Activated T-cell treated with anti-CD3 and anti-CD28 coated beads for 24 hours (primary cell): ENCODE data around the gene SCUBE3.

ENCODE experiments used
- DNase-seq: peaks from one replicate; pipeline ENCODE4 v3.0.0-alpha.2; 2020; ENCODE audit warnings: low read depth

Gene SCUBE3

DNA sequence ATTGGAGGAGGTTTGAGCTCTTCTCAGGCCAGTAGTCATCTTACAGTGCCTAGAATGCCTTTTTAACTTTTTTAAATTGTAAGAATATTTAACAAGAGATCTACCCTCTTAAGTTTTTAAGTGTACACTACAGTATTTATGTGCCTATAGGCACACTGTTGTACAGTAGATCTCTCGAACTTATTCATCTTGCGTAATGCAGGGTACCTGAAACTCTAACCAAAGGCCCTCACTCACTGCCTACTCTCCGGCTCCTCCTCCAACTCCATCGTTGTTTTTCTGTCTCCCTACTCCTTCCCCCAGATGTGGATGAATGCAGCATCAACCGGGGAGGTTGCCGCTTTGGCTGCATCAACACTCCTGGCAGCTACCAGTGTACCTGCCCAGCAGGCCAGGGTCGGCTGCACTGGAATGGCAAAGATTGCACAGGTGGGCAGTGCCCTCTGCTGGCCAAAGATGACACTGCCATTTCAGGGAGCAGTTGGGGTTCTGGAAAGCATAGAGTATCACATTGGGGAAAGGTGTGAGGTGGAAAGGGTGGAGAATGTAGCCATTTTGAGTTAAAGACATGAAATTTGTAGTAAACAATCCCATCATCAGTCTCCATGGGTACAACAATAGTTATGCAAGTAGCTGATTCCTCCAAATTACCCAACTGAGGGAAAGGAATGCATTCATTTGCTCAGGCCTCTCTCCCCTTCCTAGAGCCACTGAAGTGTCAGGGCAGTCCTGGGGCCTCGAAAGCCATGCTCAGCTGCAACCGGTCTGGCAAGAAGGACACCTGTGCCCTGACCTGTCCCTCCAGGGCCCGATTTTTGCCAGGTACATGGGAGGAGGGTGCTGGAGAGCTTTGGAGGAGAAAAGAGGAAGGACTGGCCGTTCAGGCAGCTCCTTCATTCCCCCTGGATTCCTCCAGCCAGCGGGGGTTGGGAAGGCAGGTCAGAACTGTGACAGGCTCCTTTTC is 27.4 kb downstream of the SCUBE3 start:
- DNase-seq = peak; percentile 64

DNA sequence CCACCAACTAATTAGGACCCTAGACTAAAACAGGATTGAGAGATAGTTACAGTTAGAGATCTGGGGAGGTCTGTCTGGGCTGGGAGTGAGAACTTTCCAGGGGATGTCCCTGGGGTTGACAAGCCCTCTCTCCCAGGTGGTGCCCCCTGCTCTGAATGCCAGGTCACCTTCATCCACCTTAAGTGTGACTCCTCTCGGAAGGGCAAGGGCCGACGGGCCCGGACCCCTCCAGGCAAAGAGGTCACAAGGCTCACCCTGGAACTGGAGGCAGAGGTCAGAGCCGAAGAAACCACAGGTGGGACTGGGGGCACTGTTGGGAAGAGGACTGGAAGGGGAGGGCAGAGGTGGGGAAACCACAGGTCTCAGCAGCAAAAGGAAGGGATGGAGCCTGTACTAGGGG is 28.7 kb downstream of the SCUBE3 start:
- DNase-seq = no peak

DNA sequence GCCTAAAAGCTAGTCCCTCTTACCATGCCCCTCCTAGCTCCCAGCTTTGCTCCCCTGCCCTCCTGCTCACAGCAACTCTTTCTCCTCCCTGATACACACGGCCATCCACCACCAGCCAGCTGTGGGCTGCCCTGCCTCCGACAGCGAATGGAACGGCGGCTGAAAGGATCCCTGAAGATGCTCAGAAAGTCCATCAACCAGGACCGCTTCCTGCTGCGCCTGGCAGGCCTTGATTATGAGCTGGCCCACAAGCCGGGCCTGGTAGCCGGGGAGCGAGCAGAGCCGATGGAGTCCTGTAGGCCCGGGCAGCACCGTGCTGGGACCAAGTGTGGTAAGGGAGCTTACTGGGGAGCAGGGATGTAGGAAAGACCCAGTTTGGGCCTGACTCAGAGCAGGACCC is 29.1 kb downstream of the SCUBE3 start:
- no peak for DNase-seq

DNA sequence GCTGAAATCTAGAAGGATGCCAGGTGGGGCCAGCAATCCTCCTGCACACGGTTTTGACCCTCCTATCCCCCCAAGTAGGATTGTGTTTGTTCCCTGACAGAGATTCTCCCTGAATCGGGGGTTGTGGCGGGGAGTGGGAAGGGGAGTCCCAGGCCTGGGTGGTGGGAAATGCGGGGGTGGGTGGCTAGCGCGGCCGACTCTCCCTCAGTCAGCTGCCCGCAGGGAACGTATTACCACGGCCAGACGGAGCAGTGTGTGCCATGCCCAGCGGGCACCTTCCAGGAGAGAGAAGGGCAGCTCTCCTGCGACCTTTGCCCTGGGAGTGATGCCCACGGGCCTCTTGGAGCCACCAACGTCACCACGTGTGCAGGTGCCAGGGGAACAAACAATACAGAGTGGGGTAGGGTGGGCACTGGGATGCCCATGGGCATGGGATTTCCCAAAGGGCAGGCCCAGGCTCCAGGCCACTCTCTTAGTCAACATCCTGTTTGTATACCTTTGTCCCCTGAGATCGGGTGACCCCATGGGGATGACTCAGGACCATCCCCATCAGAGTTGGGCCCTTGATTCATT is 29.7 kb downstream of the SCUBE3 start:
- DNase-seq = no peak

DNA sequence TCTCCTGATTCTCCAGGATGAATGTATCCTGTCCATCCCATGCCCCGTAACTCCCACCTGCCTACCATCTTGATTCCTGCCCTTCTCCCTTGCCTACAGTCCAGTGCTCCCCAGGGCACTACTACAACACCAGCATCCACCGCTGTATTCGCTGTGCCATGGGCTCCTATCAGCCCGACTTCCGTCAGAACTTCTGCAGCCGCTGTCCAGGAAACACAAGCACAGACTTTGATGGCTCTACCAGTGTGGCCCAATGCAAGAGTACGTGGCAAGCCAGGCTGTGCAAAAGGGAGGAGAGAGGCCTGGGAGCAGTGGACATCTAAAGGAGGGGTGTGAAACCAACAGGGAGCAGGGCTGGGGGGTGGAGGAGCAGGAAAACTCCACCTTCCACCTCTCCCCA is 30.8 kb downstream of the SCUBE3 start:
- DNase-seq = no peak

DNA sequence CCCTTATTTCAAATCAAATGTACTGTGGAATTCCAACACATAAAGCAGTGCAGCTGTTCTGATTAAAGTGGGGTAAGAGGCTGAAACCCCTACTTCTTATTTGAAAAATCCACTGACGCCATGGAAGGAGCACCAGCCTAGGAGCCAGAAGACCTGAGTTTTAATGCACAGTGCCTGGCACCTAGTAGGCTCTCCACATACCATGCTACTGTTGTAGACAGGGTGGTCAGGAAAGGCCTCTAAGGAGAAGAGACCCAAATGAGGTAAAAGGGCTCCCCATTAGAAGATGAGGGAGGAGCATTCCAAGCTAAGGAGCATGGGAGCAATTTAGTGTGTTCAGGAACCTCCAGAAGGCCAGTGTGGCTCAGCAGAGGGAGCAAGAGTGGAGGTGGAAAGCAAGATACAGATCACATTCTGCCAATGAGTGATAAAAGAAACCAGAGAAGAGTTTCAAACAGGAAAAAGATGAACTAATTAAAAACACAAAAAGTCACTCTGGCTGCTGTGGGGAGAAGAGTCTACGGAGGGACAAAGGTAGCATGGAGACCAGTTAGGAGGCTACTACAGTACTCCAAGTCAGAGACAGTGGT is 34.0 kb downstream of the SCUBE3 start:
- no peak for DNase-seq

DNA sequence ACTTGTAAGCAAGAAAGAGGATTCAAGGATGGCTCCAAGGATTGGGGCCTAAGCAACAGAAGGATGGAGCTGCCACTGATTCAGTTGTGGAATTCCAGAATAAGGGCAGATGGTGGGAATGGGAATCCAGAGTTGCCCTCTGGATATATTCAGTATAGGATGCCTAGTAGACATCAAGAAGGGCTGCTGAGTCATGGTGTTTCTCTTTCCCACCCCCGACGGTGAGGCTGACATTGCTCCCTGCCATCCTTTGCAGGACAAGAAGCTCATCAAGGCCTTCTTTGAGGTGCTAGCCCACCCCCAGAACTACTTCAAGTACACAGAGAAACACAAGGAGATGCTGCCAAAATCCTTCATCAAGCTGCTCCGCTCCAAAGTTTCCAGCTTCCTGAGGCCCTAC is 34.5 kb downstream of the SCUBE3 start:
- DNase-seq = no peak

DNA sequence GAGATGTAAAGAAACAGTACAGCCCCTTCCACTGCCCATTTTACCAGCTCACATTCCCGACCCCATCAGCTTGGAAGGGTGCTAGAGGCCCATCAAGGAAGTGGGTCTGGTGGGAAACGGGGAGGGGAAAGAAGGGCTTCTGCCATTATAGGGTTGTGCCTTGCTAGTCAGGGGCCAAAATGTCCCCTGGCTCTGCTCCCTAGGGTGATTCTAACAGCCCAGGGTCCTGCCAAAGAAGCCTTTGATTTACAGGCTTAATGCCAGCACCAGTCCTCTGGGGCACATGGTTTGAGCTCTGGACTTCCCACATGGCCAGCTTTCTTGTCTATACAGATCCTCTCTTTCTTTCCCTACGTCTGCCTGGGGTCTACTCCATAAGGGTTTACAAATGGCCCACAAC is 35.2 kb downstream of the SCUBE3 start:
- no peak for DNase-seq

DNA sequence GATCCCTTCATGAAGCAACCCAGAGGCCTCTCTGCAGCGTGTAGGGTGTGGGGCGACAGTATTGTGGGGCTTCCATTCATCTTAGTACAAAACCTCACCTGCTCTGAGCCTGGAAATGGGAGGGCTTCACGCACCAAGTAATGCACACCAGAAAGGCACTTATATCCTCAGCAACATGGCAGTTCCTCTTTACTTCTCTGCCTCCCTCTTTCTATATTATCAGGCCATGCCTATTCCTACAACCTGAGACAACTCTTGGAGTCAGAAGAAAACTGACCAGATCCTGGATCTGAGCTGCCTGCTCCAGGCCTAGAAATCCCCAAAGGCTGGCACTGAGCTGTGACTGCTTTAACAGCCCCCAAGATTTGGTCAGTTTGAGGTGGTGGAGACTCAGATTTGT is 38.2 kb downstream of the SCUBE3 start:
- DNase-seq = no peak

DNA sequence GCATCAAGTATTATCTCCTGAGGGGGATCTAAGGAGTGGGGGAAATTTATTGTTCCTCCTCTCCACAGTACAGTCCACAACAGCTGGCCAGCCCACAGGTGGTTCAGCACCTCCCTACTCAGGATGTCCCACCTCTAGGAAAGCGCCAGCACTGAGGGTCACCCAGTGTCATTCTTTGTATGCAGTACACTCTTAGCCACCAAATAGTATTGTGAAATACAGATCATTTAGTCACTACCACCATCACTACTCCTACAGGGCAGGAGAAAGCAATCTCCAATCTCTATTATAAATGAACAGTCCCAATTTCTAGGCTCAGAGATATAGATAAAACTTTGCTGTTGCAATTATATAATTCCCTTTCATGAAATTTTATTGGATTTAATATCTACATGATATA is 39.5 kb downstream of the SCUBE3 start:
- no peak for DNase-seq

DNA sequence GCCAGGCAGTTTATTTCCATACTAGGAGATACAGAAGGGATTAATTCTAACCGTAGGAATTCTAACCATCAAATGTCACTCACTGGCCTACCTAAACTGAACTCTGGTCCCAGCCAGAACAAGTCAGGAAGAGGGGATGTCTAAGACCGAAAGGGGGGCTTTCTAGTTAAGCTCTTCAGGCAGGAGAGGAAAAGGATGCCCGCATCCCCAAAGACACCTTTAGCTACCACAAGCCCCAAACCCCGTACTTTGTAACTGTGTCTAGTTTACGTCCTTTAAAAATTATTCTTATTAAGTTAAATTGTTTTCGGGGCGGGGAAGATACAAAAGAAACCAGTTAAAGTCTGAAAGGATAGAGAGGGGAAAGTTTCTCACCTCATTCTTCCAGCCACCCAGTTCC is 44.6 kb downstream of the SCUBE3 start:
- DNase-seq = no peak

DNA sequence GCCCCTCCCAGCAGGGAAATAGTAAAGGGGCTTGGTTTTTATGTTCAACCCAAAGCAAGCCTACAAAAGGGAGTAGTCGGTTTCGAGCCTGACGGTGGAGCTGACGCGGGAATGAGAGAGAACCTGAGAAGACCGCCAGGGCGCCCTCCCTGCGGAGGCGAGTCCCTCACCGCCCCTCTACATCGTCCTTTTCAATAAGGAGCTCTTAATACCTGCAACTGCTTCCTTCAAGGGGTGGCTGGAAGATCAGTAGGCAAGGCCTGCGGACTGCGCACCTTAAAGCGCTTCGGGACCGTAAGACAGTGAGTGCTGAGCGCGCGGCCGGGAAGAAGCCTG is 45.1 kb downstream of the SCUBE3 start:
- DNase-seq = peak; percentile 29

DNA sequence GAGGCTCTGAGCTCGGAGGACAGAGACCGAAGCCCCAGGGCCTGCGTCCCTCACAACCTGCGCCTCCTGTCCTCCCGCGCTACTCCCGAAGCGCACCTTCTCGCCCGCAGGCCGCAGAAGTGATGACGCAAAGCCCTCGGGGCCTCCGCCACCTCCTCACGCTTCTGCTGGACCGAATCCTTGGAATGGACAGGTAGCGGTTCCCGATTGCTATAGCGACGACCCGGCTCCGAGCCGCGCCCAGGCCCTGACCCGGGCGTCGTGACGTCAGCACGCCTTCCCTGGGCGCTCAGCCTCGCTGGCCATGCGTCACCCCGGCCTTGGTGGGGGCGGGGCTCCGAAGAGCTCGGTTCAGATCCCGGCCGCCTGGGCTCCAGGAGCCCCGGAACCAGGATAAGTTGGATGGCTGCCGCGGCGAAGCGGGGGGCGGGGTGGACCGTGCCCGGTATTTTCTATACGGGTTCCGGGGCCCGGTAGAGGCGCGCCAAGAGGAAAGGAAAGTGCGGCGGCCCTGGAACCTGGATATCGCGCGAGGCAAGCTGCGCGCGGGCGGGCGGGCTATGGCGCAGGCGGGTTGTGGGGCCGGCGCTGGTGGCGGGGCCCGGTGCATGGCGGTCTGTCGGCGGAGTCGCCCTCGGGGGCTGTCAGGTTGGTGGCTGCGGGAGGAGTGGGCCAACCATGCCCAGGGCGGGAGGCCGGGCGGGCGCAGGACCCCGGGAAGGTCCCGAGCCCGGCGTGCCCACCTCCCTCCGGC is 45.6 kb downstream of the SCUBE3 start, which contains the start of gene ZNF76:
Gene ZNF76, plus strand, starts transcription at position 542 of the 754 bp plus-strand sequence. CDS start 21,417 bp downstream, outside the sequence.
- peak; percentile 89 for DNase-seq

DNA sequence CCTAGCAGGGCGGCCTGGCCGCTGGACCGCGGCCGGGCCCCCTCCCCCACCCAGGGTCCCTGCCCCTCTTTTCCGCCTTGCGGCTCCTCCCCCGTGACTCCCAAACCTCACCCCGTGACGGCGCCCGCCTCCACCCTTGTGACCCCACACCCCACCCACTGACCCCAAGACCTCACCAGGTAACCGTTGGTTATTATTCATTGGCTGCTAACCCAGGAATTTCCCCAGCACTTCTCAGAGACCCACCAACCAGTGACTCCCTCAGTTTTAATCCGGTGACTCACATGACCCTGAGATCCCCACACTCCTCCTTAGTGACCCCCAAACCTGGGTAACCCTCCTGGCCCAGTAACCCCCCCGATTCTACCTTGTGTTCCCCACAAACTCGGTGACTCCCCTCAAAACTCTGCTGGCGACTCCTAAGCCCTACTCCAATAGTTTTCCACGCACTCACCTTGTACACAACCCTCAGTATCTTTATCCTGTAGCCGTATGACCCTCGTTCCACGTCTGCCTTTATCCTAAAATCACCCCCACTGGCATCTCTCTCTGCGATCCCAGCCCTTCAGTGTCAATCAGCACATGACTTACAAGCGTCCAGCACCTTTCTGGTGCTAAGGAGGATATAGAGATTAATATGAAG is 46.3 kb downstream of the SCUBE3 start:
- peak; percentile 56 for DNase-seq

DNA sequence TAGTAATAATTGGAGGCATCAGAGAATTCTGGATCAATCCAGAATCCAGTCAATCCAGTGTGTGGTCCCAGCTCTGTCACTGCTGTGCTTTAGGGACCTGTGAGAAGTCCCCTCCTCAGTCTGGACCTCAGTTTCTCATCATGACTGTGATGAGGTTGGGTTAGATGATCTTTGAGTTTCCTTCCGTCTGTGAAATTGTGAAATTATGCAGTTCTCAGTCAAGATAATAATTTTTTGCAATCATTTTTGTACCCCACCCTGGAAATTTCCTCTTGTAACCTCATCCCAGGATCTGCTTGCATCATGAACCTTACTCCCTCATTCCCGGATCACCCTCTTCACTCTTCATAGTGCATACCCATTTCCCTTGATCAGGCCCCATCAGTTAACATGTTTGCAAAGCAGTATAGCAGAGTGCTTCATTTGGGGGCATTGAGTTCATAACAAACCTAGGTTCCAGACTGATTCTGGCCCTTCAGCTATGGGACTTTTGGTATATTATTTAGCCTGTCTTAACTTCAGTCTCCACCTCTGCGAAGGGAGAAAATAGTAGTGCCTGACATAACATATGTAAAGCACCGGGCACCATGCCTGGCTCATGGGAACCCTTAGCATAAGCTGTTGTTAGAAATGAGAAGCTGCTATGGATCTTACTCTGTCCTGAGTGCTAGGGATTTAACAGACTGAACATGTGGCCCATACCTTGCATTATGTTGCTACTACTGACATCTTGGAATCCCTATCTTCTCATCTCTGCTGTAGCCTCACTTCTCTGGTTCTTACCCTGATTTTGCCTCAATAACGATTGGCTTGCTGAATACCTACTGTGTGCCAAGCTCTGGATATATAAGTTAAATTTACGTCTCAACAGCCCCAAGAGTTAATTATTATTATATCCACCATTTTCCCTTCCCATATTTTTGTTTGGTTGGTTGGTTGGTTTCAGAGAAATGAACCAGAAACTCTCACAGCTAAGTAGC is 47.1 kb downstream of the SCUBE3 start:
- DNase-seq = no peak

DNA sequence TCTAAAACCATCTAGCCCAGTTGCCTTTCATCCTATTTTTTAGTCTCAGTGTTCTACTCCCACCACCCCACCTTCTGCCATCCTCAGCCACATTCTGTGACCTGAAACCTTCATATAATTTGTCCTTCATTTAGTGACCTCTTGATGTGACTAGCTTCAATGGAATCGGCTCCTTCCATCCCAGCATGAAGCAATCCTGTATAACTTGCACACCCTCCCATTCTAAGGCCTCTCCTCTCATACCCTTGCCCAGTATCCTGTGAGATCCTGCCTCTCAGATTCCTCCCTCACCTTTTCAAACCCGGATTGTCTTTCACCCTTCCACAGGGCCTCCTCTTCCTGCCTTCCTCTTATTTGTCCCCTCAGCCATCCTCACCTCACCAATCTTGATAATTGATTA is 48.8 kb downstream of the SCUBE3 start:
- DNase-seq = no peak

DNA sequence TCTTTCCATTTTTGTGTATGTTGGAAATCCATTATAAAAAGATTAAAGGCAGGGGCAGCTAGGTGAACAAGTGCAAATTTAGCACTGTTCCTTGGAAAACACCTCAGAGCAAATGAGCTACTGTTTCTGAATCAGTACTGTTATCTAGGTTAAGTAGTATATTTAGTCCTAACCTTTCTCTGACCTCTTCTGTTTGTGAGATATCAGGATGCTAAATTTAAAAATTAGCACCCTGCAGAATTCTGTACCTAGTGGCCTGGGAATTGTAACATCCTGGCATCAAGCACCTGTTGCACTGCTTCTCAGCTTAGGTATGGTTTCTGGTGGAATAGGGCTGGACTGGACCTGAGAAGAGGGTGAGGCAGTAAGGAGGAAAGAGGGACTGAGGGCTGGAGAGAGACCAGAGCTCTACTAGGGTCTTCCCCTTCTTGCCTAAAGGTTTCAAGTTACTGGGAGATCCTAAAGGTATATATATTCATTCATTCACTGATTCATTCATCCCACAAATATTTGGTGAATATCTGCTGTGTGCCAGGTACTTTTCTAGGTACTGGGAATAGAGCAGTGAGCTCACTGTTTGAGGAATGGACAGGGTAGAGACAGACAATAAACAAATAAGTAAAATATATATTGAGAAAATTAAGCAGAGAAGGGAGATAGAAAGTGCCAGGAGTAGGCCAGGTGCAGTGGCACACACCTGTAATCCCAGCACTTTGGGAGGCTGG is 51.0 kb downstream of the SCUBE3 start:
- DNase-seq = no peak

DNA sequence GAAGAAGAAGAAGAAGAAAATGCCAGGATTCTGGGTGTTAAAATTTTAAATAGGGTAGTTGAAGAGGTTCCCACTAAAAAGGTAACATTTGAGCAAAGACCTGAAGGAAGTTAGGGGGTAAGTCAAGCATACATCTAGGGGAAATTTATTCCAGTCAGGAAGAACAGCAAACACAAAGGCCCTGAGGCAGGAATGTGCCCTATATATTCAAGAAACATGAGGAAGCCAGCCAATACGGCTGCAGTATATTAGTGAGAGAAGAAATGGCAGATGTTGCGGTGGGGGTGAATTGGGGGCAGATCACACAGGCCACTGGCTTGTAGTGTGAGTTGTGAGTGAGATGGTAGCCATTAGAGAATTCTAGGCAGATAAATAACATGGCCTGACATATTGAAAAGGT is 51.8 kb downstream of the SCUBE3 start:
- DNase-seq = no peak

DNA sequence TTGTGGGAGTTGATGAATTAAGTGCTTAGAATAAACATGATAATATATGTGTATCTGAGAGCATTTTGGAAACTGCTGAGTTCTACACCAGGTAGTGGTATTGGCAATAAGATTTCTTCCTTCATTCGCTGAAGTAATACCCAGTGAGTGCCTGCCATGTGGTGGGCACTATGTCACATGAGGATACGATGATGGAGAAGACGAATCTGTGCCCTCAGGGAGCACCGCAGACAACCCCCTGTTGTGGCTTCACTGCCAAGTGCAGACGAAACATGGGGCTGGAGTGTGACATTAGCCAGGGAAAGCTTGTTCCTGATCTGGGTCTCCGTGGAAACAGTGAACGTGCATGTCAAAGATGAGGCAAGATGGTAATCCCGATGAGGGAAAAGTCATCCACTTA is 53.7 kb downstream of the SCUBE3 start:
- DNase-seq = no peak

DNA sequence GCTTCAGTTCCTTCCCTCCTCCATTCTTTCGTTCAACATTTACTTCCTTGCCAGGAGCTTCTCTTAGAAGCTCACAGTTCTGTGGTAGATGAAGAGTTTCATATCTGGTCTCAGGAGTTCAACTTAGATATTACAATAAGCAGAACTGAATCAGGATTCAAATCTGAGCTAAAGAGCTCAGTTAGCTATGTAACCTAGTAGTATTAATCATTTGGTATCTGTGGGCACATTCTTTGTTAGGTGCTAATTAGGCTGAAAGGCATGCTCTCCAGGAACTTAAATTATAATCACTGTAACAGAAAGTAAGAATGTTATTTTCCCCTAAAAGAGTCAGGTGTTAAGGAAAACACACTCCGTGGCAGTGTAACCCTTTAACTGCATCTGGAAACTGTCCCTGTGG is 54.1 kb downstream of the SCUBE3 start:
- no peak for DNase-seq
